NCI-H2029 (cell line): ENCODE results near the gene FAM20B.
"Not testable (repeated sequence)": the region's sequence is repeated elsewhere in the genome, so short reads cannot be mapped to it uniquely, and the experiment has no call there.

Source experiments
- DNase-seq: peaks from one replicate; lab custom pipeline; 2025; lab: John Stamatoyannopoulos, UW

The FAM20B gene

GRCh38 chr1:179023946-179024650 lies 1.6 kb upstream of the FAM20B start:
- DNase-seq: no peak

GRCh38 chr1:179025975-179026812 lies 500 bp downstream of the FAM20B start:
- peak; percentile 53 for DNase-seq

GRCh38 chr1:179026813-179027669 lies 1.3 kb downstream of the FAM20B start:
- DNase-seq: no peak

DNA sequence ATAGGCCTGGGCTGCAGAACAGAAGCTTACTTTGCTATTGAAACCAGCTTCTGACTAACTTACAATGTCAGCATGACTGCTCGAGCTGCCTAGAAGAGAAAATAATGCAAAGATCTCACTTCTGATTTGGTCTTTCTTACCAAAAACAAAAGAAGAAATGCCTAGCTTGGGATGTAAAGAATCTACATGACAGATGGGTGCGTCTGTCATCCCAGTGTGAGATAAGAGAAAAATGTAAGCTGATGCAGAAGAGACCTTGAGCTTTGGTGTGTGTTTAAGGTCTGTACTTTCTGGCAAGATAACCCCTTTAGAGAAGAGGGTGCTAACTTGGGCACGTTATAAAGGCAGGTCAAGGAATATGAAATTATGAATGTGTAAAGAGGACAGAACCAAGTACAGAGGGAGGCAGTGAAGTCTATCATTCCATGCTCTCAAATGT lies 3.6 kb downstream of the FAM20B start:
- no peak for DNase-seq

- no peak for DNase-seq
Measured at GRCh38 chr1:179030130-179030529, 4.4 kb downstream of the FAM20B start.

GRCh38 chr1:179030683-179031082 lies 5.0 kb downstream of the FAM20B start:
- DNase-seq: no peak

DNA sequence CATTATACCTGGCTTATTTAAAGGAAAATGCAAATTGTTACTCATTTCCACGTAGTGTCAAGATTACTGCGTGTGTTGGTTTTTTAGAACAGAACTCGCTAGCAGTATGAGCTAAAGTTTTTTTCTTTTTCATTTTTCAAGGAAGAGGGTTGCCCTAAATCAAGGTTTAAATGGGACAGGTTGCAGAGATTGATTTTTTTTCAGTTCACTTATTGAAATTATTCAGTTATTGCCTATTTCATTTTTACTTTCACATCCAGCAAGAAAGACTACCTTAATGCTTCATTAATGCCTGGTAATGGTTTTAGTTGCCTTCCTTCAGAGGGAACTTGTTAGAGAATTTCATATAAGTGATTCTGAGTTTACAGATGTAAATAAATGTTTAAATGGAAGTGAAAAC lies 5.6 kb downstream of the FAM20B start:
- DNase-seq: no peak

GRCh38 chr1:179031855-179032513 lies 6.3 kb downstream of the FAM20B start:
- no peak for DNase-seq

DNA sequence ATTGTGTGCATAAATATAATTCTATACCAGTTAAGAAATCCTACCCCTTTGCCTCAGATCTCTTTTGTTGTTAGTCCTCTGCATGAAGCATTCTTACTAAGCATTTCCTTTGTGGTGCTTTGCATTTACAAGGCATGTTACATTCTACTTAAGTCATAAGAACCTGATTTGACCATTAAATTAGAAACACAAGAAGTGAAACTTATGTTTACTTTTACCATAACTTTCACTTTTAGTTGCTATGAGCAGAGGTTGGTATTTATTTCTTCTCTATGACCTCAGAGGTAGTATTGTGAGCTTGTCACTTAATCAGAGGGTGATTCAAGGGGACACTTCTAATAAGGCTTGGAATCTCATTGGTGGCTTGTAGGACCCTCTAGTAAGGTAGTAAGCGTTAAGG lies 9.0 kb downstream of the FAM20B start:
- DNase-seq: no peak

GRCh38 chr1:179036844-179037465 lies 11.3 kb downstream of the FAM20B start:
- no peak for DNase-seq

DNA sequence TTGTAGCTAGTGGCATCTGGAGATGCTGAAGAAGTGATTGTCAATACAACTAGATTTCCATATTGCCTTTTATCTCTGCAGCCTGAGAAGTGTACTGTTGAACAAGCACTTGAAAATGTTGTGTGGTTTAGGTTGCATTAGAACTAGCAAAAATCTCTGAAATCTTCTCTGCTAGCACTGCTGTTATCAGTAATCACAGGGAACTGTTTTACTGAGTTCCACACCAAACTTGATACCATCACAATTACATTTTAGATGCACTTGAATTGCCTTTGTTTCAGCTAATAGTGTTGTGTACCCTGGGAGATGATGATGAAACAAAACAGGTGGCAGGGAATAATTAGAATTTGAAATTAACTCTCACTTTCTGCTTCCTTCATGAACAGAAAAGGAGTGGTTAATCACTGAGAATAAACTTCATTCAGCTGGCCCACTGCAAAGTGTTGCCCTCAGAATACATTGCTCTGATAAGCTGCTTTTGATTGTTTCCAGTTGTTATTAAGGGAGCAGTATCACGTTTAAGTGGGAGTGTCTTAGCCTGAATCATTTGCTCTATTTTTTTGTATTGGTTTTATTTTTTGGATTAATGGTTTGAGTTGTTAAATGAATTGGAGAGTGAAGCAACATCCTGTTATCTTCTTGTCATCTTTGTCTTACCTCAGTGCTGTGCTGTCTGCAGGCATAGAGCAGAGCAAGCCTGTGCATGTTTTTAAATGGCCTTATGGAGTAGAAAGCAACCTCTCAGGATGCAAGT lies 13.0 kb downstream of the FAM20B start:
- no peak for DNase-seq

GRCh38 chr1:179039502-179040174 lies 13.9 kb downstream of the FAM20B start:
- DNase-seq: not testable (repeated sequence)

- DNase-seq: not testable (repeated sequence)
Measured at GRCh38 chr1:179040175-179040551, 14.5 kb downstream of the FAM20B start.

DNA sequence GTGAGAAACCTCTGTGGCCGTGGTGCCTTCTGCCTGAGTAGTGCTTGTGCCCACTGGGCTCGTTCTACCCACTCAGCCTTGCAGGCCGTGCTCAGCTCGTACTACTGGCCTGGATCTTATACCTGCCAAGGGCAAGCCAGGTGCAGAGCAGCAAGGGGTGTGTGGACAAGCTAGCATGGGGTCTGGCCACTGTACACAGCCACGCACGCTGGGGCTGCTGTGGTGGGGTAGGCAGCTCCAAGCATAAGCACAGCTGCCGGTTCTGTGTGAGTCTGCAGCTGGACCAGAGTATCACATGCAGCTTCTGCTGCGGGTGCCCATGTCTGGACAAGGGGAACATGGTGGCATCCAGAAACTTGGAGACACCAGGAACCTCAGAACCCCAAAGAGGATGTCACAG lies 16.4 kb downstream of the FAM20B start:
- no peak for DNase-seq

GRCh38 chr1:179042700-179043099 lies 17.0 kb downstream of the FAM20B start:
- no peak for DNase-seq

DNA sequence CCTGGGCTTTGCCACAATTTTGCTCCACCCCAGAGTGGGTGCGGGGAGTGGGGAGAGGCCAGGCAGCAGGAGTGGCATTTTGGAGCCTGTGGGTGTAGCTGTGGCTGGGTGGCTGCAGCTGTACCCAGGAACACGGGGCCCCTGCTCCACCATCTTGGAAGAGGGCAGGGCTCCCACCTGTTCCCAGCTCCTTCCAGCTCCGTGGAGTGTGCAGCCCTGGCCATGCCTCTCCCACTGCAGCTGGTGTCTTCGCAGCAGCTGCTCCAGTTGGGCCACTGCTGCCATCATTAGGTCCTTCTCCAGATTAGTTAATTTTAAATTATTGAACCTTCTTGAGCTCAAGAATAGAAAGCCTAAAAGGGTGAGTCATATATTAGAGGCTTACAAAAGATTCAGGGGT lies 17.6 kb downstream of the FAM20B start:
- DNase-seq: no peak

DNA sequence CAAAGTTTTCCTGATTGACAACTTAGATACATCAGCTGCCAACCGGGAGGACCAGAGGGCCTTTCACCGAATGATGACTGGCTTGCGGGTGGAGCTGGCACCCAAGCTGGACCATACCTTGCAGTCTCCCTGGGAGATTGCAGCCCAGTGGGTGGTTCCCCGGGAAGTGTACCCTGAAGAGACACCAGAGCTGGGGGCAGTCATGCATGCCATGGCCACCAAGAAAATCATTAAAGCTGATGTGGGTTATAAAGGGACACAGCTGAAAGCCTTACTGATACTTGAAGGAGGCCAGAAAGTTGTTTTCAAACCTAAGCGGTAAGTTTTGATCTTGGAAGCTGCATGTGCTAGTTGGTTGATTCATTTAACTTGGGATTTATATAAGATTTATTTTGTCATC lies 18.2 kb downstream of the FAM20B start:
- no peak for DNase-seq

DNA sequence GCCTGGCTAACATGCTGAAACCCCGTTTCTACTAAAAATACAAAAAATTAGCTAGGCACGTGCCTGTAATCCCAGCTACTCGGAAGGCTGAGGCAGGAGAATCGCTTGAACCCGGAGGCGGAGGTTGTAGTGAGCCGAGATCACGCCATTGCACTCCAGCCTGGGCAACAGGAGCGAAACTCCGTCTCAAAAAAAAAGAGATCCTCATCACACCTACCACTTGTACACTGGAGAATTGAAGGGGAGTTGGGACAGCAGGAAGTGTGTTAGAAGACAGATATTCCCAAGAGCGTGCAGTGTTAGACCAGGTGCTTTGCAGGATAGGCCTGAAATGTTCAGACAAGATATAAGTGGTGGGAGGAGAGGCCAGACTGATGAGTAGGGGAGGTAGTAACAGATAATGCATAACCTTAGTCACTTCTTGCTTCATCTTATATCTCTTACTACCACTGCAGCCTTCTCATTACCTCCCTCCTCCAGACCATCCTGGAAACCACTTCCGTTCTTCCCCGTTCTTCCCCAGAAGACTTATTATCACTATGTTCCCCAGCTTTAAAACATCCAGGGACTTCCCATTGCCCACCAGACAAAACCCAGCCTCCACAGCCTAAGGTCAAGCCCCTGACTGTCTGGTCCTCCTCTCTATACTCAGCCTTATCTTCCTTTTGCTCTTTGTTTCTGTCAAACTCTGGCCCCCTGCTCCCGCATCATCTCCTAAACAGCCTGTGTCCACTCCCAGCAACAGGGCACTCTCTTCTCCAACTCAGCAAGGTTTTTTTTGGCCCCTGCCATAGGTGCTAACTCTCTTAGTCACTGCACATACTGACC lies 21.3 kb downstream of the FAM20B start:
- DNase-seq: no peak

DNA sequence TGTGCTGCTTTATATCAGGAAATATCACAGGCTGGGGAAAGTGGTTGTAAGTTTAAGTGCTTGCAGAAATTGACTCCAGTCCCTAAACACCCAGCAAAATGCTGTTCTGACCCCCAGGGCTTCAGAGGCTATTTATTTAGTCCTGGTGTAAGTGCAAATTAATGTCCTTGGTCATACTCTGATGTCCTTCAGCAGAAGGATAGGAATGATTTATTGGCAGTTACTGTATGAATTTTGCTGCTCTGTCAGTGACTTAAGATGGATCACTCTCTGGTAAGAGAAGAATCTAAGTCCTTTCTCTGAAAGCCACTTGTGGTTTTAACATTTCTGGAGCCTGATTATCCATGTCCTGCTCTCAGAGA lies 21.9 kb downstream of the FAM20B start:
- DNase-seq: no peak
